Right forelimb (tissue), 1 donor: ENCODE results near the gene NR4A3.
"Not testable (repeated sequence)": the region's sequence is repeated elsewhere in the genome, so short reads cannot be mapped to it uniquely, and the experiment has no call there.

Experiments used
- DNase-seq: peaks from one replicate; pipeline ENCODE4 v3.0.0-alpha.2; 2018

Gene NR4A3

DNA sequence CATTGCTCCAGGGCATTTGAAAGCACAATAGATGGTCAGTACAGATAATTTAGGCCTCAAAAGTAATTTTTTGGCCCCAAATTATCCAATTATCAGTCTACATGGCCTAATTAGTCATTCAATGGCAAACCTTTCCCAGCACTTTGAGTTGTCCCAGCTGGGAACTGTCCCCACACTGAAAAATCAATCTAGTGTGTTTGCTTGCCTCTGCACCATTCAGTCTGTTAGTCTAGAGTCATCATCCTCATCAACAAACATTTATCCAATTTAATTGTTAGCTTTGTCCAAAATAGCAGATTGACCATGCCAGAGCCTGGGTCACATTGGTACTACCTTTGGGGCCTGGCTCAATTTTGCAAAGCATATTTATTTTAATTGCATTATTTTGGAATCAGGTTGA is 13.9 kb downstream of the NR4A3 start:
- DNase-seq: no peak

GRCh38 chr9:99840072-99840471 is 18.4 kb downstream of the NR4A3 start:
- DNase-seq: no peak

DNA sequence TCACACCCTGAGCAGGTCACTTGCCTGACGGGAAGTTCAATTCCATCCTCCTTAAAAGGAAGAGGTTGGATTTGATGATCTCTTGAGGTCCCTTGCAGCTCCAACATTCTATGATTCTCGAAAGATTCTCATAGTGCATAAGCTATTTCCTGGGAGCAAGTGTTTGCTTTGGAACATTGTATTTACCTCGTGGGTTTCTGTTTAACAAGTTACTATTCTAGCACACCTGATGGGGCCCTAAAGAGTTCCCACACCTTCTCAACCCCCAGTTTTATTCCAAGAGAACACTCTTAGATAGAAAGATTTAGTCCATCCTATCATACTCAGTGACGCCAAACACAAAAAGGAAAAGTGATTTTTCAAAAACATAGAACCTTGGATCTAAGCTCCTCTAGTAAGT is 23.4 kb downstream of the NR4A3 start:
- no peak for DNase-seq

GRCh38 chr9:99848447-99848846 is 26.8 kb downstream of the NR4A3 start:
- no peak for DNase-seq

DNA sequence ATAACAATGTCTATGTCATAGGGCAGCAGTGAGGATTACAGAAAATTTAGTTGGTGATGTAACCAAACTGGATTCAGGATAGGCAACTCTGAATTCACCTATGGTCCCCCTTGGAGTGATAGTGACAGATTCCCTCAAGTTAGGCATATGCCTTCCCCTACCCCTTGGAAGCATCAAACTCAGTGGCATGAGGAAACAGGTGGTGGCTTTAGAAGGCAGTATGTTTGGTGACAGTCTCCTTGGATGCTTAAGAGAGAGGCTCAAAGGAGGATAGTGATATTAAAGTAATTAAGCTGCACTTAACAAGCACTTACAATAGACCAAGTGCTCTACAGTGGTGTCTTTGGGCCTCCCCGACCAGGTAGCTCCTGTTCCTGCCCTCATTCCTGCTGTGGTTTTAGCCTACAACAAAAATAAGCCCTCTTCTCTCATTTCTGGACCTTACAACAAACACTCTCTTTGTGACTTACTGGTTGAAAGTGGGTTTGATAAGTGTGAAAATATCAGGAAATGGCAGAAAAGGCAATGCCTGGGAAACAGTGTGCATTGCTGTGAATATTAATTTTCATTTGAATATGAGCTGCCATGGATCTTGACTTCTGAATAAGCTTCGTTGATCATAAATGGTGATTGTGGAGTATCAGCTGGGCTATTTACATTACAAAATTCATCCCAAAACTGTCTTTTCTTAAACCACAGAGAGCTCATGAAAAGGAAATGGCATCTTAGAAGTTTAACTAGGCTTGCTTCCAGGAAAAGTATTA is 29.2 kb downstream of the NR4A3 start:
- DNase-seq: no peak

GRCh38 chr9:99851500-99851822 is 29.8 kb downstream of the NR4A3 start:
- no peak for DNase-seq

GRCh38 chr9:99852617-99853016 is 30.9 kb downstream of the NR4A3 start:
- DNase-seq: no peak

DNA sequence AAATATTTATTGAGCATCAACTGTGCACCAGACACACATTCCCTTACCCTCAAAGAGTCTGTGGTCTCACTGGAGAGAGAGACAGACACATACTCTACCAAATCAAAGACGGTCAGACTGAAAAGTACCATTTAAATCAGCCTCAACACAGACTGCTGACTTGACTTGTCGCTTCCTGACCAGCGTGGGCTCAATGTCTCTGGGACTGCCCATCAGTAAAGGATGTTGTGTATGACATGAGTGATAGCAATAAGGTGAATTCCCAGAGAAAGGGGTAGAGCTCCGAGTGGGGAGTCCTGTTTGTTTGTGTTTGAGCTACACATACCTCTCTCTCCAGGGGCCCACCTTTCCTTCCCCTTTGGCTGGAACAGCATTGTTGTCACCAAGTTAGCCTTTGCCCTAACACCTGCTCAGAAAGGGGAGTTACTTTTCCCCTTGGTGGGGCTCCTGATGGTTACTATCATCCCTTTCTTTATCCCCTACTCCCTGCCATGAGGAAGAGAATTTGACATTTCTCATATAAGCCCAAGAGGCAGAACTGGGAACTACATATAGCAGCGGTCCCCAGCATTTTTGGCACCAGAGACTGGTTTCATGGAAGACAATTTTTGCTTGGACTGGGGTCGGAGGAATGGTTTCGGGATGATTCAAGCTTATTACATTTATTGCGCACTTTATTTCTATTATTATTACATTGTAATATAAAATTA is 33.9 kb downstream of the NR4A3 start:
- no peak for DNase-seq

DNA sequence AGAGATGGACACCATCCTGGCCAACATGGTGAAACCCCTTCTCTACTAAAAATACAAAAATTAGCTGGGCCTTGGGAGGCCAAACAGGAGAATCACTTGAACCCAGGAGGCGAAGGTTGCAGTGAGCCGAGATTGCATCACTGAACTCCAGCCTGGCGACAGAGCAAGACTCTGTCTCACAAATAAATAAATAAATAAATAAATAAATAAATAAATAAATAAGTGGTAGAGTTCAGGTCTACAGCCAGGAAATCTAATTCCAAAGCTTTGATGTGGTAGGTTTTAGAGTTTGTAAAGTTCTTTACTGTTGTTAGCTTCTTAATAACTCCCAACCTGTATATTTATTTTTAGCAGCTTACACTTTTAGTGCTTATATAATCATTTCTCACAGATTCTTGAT is 35.9 kb downstream of the NR4A3 start:
- not testable (repeated sequence) for DNase-seq

DNA sequence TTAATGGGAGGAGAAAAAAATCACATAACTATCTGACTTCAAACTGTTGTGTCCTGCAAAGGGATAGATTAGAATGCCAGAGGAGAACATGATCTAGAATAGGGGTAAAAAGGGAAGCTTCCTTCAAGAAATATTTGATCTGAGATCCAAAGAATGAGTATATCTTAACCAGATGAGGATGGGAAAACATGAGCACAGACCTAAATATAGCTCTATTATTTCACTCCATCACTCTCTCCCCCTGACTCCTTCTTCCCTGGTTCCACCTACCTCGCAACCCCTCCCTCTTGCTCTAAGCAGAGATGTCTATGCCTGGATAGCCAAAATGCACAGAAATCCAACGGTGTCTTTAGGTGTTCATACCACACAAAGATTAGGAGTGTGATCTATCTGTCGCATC is 36.4 kb downstream of the NR4A3 start:
- DNase-seq: no peak

GRCh38 chr9:99859243-99859980 is 37.7 kb downstream of the NR4A3 start:
- no peak for DNase-seq

DNA sequence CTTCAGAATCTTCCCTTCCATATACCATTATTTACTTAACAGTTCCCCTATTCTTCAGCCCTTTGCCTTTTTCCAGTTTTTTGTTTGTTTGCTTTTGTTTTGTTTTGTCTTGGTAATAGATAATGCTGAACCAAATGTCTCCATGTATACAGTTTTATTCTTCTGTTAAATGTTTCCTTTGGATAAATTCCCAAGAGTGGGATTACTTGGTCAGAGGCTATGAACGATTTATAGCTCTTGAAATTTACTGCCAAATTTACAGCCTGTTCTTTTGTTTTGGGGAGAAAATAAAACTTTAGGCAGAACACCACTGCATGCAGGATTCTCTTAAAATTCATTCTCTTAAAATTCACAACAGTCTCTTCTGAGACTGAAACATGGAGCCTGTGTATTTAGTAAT is 38.6 kb downstream of the NR4A3 start:
- no peak for DNase-seq

DNA sequence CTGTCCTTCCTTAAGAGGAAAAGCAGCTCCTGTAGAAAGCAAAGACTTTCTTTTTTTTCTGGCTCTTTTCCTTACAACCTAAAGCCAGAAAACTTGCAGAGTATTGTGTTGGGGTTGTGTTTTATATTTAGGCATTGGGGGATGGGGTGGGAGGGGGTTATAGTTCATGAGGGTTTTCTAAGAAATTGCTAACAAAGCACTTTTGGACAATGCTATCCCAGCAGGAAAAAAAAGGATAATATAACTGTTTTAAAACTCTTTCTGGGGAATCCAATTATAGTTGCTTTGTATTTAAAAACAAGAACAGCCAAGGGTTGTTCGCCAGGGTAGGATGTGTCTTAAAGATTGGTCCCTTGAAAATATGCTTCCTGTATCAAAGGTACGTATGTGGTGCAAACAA is 42.3 kb downstream of the NR4A3 start:
- no peak for DNase-seq

DNA sequence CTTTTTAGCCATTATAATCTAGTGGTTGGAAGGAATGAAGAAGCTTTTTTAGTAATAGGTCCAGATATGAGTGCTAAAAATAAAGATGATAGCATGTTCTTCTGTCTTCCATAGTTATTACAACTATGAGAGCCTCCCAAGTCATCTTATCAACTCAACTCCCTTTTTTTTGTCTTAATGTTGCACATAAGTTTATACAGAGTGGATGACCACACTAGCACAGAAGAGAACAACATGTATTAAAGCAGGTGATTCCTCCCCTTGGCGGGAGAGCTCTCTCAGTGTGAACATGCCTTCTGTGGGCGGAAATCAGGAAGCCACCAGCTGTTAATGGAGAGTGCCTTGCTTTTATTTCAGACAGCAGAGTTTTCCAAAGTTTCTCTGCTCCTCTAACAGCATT is 44.7 kb downstream of the NR4A3 start:
- no peak for DNase-seq

GRCh38 chr9:99867536-99867935 is 45.9 kb downstream of the NR4A3 start:
- no peak for DNase-seq

DNA sequence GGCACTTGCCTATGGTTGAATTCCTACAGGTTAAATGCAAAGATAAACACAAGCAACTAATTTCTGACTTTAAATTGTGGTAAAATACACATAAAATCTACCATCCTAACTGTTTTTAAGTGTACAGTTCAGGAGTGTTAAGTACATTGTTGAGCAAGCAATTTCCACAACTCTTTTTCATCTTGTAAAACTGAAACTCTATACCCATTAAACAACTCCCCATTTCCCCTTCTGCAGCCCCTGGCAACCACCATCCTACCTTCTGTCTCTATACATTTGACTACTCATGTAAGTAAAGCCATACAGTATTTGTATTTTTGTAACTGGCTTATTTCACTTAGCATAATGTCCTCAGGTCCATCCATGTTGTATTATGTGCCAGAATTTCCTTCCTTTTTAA is 46.3 kb downstream of the NR4A3 start:
- DNase-seq: no peak

- DNase-seq: no peak
Observed at GRCh38 chr9:99868845-99869244, 47.2 kb downstream of the NR4A3 start.

DNA sequence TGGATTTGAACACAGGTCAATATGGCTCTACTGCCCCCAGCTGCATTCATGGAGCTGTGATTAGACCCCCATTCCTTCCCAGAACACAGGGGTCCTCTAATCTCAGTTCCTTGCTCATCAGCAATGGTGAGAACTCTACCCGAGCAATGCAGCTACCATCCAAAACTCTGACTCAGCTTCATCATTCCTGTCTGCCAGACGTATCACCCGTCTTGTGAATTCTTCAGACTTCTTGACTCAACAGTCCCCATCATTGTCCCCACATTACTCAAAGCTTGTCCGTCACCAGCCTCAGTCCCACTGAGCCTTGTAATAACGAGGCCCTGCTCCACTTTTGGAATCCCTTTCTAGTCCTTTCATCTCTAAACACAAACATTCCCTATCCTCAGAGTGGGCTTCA is 48.4 kb downstream of the NR4A3 start:
- no peak for DNase-seq

- DNase-seq: no peak
Observed at GRCh38 chr9:99873531-99873930, 51.8 kb downstream of the NR4A3 start.

GRCh38 chr9:99873943-99874584 is 52.4 kb downstream of the NR4A3 start:
- DNase-seq: no peak

GRCh38 chr9:99876190-99876589 is 54.5 kb downstream of the NR4A3 start:
- DNase-seq: no peak

- DNase-seq: no peak
Observed at GRCh38 chr9:99878651-99879050, 57.0 kb downstream of the NR4A3 start.

GRCh38 chr9:99881769-99882168 is 60.1 kb downstream of the NR4A3 start:
- no peak for DNase-seq

- no peak for DNase-seq
Observed at GRCh38 chr9:99885747-99886146, 64.1 kb downstream of the NR4A3 start.
